ENCODE measurements around the gene PTPRK.

DNA sequence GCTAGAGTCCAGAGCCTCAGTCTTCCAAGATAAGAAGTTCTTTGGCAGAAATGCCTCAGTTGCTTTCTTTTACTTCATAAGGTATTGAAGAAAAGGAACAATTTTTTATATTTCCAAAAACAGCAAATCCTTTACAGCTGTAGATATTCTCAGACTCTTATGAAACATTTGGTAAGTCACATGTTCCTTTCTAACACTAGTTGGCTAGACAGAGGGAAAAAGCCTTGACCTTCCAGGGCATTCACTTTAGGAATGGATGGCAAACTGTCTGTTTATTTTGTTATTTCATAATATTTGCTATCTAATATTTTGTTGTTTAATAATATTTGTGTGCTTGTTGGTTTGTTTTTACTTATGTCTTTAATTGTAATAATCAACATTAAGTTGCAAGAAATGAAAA is 140.8 kb downstream of the PTPRK start:
- TF ChIP-seq, protein P1, sequence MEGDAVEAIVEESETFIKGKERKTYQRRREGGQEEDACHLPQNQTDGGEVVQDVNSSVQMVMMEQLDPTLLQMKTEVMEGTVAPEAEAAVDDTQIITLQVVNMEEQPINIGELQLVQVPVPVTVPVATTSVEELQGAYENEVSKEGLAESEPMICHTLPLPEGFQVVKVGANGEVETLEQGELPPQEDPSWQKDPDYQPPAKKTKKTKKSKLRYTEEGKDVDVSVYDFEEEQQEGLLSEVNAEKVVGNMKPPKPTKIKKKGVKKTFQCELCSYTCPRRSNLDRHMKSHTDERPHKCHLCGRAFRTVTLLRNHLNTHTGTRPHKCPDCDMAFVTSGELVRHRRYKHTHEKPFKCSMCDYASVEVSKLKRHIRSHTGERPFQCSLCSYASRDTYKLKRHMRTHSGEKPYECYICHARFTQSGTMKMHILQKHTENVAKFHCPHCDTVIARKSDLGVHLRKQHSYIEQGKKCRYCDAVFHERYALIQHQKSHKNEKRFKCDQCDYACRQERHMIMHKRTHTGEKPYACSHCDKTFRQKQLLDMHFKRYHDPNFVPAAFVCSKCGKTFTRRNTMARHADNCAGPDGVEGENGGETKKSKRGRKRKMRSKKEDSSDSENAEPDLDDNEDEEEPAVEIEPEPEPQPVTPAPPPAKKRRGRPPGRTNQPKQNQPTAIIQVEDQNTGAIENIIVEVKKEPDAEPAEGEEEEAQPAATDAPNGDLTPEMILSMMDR (IDR thresholded peaks at IDR 0.05), result no peak
- no peak for TF ChIP-seq POLR2A (IDR thresholded peaks at IDR 0.05)
